ENCODE measurements around the gene RNF6.

RNF6 gene

DNA sequence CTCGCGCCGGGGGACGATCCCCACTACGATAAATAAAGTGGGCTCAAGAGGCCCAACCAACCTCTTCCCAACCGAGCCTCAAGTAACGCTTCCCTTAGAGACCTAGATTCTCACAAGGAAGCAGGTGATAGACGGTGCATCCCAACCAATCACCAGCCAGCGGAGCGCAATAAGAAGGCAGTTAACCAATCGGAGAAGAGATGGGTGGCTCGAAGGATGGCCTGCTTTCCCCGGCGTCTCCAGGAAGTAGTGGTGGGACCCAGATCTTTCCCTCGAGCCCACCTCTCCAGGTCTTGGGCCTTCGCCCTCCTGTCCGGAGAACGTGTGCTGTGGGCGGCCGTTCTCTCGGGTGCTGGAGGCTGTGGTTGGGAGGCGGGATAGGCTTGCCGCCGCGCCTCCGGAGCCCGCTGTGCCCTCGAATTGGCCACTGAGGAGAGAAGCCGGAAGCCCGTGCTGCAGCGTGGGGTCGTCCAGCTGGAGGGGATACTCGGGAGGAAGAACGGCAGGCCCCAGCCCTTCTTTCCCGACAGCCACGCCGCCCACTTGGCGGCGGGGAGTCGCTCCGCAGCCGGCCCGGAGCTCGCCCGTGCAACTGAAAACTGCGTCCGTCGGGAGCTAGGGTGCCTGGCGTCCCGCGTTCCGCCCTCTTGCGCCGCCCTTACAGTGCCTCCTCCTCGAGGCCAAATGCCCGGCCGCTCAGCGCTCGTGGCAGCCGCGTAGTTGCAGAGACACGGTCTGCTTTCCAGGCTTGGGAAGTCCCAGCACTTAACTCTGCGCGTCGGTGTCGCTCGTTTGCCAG is at the start of gene RNF6:
TSS of gene RNF6 (minus strand) at position 594 of the 799 bp plus-strand sequence. CDS start 2,665 bp downstream, outside the sequence.
- peaks cover 5% of the 10 kb centered on the region; the same call in 1 of the 2 replicates for H3K36me3 ChIP-seq (ENCODE audit: control insufficient read depth, insufficient read depth, low read length)
- WGBS (ENCODE audit: insufficient coverage, insufficient read length) = no CpG with 5 or more reads among the region's 67 CpGs
- H3K27me3 ChIP-seq (ENCODE audit: control insufficient read depth, insufficient read depth, low read length) = no peaks in the 10 kb centered on the region
- peak within 1 kb of the TSS; percentile 79 for H3K4me3 ChIP-seq (ENCODE audit: low read length)
- no peak within 1 kb of the TSS for H3K27ac ChIP-seq (ENCODE audit: low read length)
- peak; percentile 94 for DNase-seq (ENCODE audit: low read depth, low spot score)
- H3K9me3 ChIP-seq (ENCODE audit: control insufficient read depth, insufficient read depth, low read length) = no peaks in the 10 kb centered on the region
- H3K4me1 ChIP-seq (ENCODE audit: control insufficient read depth, insufficient read depth, low read length) = no peaks in the 10 kb centered on the region

DNA sequence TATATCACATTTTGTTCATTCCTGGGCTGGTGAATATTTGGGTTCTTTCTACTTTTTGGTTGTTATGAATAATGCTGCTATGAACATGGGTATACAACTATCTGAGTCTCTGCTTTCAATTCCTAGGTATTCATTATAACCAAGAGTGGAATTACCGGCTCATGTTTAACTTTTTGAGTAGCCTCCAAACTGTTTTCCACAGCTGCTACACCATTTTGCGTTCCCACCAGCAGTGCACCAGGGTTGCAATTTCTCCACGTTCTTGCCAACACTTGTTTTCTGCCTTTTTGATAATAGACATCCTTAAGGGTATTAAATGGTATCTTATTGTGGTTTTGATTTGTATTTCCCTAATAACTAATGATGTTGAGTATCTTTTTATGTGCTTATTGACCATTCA is 48.6 kb upstream of the RNF6 start:
- WGBS (ENCODE audit: insufficient coverage, insufficient read length) = no CpG with 5 or more reads among the region's 3 CpGs
- DNase-seq (ENCODE audit: low read depth, low spot score) = no peak
- no peaks in the 10 kb centered on the region for H3K9me3 ChIP-seq (ENCODE audit: control insufficient read depth, insufficient read depth, low read length)
- H3K4me1 ChIP-seq (ENCODE audit: control insufficient read depth, insufficient read depth, low read length) = no peaks in the 10 kb centered on the region
- no peaks in the 10 kb centered on the region for H3K36me3 ChIP-seq (ENCODE audit: control insufficient read depth, insufficient read depth, low read length)
- H3K27ac ChIP-seq (ENCODE audit: low read length) = no peak overlapping the region
- H3K4me3 ChIP-seq (ENCODE audit: low read length) = no peak overlapping the region
- no peaks in the 10 kb centered on the region for H3K27me3 ChIP-seq (ENCODE audit: control insufficient read depth, insufficient read depth, low read length)

DNA sequence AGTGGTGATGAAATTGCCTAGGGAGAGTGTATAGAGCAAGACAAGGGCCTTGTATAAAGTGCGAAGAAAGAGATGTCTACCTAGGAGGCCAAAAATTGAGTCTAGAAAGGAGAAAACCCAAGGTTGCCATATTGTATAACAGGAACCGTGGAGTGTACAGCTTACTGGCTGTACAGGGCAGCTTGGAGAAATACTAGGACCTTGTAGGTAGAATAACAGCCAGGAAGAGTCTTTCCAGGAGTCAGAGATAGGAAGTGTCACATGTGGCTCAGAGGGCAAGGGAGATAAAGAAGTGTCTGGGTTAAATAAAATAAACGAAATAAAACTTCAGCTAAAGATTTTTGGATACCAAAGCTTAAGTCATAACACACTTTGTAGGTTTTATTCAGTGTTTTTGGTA is 44.2 kb upstream of the RNF6 start:
- Histone ChIP-seq H3K4me1 (ENCODE audit: control insufficient read depth, insufficient read depth, low read length) (no peaks in the 10 kb centered on the region), H3K27me3 (ENCODE audit: control insufficient read depth, insufficient read depth, low read length) (no peaks in the 10 kb centered on the region), H3K36me3 (ENCODE audit: control insufficient read depth, insufficient read depth, low read length) (no peaks in the 10 kb centered on the region), H3K9me3 (ENCODE audit: control insufficient read depth, insufficient read depth, low read length) (no peaks in the 10 kb centered on the region), H3K4me3 (ENCODE audit: low read length) (no peak overlapping the region), H3K27ac (ENCODE audit: low read length) (no peak overlapping the region)
- DNase-seq (ENCODE audit: low read depth, low spot score) = no peak
- WGBS (ENCODE audit: insufficient coverage, insufficient read length) = no CpG with 5 or more reads among the region's 3 CpGs

DNA sequence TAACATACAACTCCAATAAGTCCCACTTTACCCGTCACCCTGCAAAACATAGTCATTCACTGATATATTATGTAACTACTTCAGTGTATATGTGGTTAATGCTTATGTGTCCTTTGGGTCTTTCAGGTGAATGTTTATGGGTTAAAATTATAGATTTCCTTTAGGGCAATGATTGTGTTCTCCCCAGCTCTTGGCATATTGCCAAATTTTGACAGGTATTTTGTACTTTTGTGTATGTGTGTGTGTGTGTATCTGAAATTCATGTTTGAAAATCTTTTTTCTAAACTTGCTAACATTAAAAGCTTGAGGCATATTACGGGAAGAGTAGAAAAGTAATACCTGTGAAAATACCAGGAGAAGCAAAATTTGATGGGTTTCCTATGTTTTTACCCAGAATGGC is 40.0 kb upstream of the RNF6 start:
- Histone ChIP-seq H3K9me3 (ENCODE audit: control insufficient read depth, insufficient read depth, low read length) (no peaks in the 10 kb centered on the region), H3K4me1 (ENCODE audit: control insufficient read depth, insufficient read depth, low read length) (no peaks in the 10 kb centered on the region), H3K27ac (ENCODE audit: low read length) (no peak overlapping the region), H3K4me3 (ENCODE audit: low read length) (no peak overlapping the region), H3K27me3 (ENCODE audit: control insufficient read depth, insufficient read depth, low read length) (no peaks in the 10 kb centered on the region), H3K36me3 (ENCODE audit: control insufficient read depth, insufficient read depth, low read length) (no peaks in the 10 kb centered on the region)
- 100% methylated on average over 1 of the region's 2 CpGs for WGBS (ENCODE audit: insufficient coverage, insufficient read length)
- DNase-seq (ENCODE audit: low read depth, low spot score) = no peak

DNA sequence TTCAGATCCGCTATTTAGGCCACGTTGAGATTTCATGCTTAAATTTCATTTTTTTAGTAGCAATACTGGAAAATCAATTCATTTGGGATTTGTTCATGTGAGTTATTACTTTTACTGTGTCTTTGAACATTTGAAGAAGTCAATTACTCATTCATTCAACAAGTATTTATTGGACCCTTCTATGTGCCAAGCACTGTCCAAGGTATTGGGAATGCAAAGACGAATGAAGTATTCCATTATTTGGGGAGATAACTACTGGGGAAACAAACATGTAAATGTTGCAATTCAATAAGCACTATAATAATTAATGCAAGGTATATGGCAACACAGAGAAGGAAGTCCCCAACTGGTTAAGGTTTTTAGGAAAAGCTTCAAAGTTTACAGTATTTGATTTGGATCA is 37.5 kb upstream of the RNF6 start:
- no peaks in the 10 kb centered on the region for H3K36me3 ChIP-seq (ENCODE audit: control insufficient read depth, insufficient read depth, low read length)
- no peak overlapping the region for H3K27ac ChIP-seq (ENCODE audit: low read length)
- no peaks in the 10 kb centered on the region for H3K4me1 ChIP-seq (ENCODE audit: control insufficient read depth, insufficient read depth, low read length)
- no peak overlapping the region for H3K4me3 ChIP-seq (ENCODE audit: low read length)
- no peaks in the 10 kb centered on the region for H3K9me3 ChIP-seq (ENCODE audit: control insufficient read depth, insufficient read depth, low read length)
- WGBS (ENCODE audit: insufficient coverage, insufficient read length) = no CpG with 5 or more reads among the region's 3 CpGs
- H3K27me3 ChIP-seq (ENCODE audit: control insufficient read depth, insufficient read depth, low read length) = no peaks in the 10 kb centered on the region
- no peak for DNase-seq (ENCODE audit: low read depth, low spot score)

DNA sequence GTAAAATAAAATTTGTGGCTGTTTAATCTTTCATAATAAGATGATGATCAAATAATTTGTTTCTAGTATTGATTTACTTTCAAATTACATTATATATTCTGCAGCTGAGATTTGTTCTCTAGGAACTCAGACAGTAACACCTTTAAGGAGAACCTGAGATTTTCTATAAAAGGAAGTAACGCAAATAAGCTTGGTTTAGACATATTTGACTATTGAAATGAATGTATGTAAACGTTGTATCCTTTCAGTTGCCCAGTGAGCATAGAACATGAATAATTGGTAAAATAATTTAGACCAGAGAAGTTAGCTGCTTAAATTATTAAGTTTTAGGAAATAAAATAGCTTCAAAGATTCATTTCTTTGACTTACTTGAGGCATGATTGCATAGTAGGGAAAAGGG is 34.9 kb upstream of the RNF6 start:
- Histone ChIP-seq H3K27ac (ENCODE audit: low read length) (no peak overlapping the region), H3K4me1 (ENCODE audit: control insufficient read depth, insufficient read depth, low read length) (no peaks in the 10 kb centered on the region), H3K36me3 (ENCODE audit: control insufficient read depth, insufficient read depth, low read length) (no peaks in the 10 kb centered on the region), H3K27me3 (ENCODE audit: control insufficient read depth, insufficient read depth, low read length) (no peaks in the 10 kb centered on the region), H3K9me3 (ENCODE audit: control insufficient read depth, insufficient read depth, low read length) (no peaks in the 10 kb centered on the region), H3K4me3 (ENCODE audit: low read length) (no peak overlapping the region)
- no CpG with 5 or more reads among the region's 2 CpGs for WGBS (ENCODE audit: insufficient coverage, insufficient read length)
- no peak for DNase-seq (ENCODE audit: low read depth, low spot score)

DNA sequence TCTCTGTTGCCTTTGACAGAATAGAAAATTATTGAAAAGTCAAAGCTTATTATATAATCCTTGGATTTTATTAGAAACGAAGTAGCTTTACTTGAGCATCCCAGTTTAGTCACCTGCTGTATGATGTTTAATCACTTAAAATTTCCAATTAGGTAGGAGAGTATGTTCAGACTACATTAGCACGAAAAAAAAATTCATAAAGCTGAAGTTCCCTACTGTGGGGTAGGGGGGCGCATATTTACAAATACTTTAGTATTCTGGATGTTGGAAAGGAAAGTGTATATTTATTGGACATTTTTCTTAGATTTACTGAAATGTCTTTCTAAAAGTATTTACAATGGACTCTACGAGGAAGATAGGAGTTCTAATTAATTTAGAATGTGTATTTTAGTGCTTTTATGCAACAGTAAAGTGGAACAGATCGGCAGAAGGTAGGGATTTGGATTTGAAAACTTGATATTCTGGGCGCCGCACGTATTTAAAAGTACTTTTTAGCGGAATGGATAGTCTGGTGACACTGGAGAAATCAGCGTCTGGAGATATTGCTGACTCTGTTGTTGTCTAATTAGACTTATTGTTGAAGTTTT is 33.7 kb upstream of the RNF6 start:
- H3K9me3 ChIP-seq (ENCODE audit: control insufficient read depth, insufficient read depth, low read length) = no peaks in the 10 kb centered on the region
- no CpG with 5 or more reads among the region's 10 CpGs for WGBS (ENCODE audit: insufficient coverage, insufficient read length)
- no peaks in the 10 kb centered on the region for H3K27me3 ChIP-seq (ENCODE audit: control insufficient read depth, insufficient read depth, low read length)
- H3K4me1 ChIP-seq (ENCODE audit: control insufficient read depth, insufficient read depth, low read length) = no peaks in the 10 kb centered on the region
- no peak overlapping the region for H3K4me3 ChIP-seq (ENCODE audit: low read length)
- no peak for DNase-seq (ENCODE audit: low read depth, low spot score)
- H3K36me3 ChIP-seq (ENCODE audit: control insufficient read depth, insufficient read depth, low read length) = no peaks in the 10 kb centered on the region
- no peak overlapping the region for H3K27ac ChIP-seq (ENCODE audit: low read length)

DNA sequence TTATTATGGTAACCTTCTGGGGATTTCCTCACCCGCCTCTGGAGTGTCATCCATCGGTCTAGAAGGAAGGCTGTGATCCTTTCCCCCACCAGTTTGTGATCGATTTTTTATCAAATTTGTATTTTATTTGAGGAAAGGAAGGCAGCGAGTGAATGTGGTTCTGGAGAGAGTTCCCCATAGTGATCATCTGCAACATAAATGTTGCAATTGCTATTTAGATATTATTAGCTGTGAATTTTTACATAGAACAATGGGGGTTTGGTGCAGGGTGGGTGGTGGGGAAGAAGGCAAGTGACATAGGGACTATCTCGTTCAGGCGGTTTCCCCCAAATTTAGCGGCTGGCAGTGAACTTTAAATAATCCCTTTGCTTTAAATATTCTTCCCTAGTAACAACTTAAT is 33.0 kb upstream of the RNF6 start:
- H3K4me3 ChIP-seq (ENCODE audit: low read length) = peak overlapping the region; percentile 94
- H3K4me1 ChIP-seq (ENCODE audit: control insufficient read depth, insufficient read depth, low read length) = no peaks in the 10 kb centered on the region
- no peaks in the 10 kb centered on the region for H3K27me3 ChIP-seq (ENCODE audit: control insufficient read depth, insufficient read depth, low read length)
- no peak overlapping the region for H3K27ac ChIP-seq (ENCODE audit: low read length)
- WGBS (ENCODE audit: insufficient coverage, insufficient read length) = no CpG with 5 or more reads among the region's 7 CpGs
- no peaks in the 10 kb centered on the region for H3K9me3 ChIP-seq (ENCODE audit: control insufficient read depth, insufficient read depth, low read length)
- no peaks in the 10 kb centered on the region for H3K36me3 ChIP-seq (ENCODE audit: control insufficient read depth, insufficient read depth, low read length)
- no peak for DNase-seq (ENCODE audit: low read depth, low spot score)

DNA sequence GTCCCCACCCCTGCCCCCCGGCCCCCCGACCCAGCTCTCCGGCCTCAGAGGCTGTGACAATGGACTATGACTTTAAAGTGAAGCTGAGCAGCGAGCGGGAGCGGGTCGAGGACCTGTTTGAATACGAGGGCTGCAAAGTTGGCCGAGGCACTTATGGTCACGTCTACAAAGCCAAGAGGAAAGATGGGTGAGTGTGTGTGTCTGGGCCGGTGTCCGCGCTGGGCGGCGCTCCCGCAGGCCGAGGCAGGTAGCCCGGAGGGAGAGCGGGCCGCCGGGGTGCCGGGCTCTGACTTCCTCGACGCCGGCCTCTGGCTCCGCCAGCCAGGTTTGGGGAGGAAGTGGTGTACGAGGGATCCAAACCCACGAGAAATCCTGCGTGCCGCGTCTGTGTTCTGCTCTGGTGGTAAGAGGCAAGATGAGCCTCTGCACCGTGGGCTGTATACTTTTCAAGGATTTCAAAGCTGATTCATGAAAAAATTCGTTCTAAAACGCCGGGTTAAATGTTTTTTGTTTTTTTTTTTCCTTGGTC is 32.5 kb upstream of the RNF6 start:
- Histone ChIP-seq H3K27ac (ENCODE audit: low read length) (no peak overlapping the region), H3K4me3 (ENCODE audit: low read length) (peak overlapping the region; percentile 94), H3K36me3 (ENCODE audit: control insufficient read depth, insufficient read depth, low read length) (no peaks in the 10 kb centered on the region), H3K9me3 (ENCODE audit: control insufficient read depth, insufficient read depth, low read length) (no peaks in the 10 kb centered on the region), H3K4me1 (ENCODE audit: control insufficient read depth, insufficient read depth, low read length) (no peaks in the 10 kb centered on the region), H3K27me3 (ENCODE audit: control insufficient read depth, insufficient read depth, low read length) (no peaks in the 10 kb centered on the region)
- DNase-seq (ENCODE audit: low read depth, low spot score) = no peak
- WGBS (ENCODE audit: insufficient coverage, insufficient read length) = no CpG with 5 or more reads among the region's 35 CpGs

DNA sequence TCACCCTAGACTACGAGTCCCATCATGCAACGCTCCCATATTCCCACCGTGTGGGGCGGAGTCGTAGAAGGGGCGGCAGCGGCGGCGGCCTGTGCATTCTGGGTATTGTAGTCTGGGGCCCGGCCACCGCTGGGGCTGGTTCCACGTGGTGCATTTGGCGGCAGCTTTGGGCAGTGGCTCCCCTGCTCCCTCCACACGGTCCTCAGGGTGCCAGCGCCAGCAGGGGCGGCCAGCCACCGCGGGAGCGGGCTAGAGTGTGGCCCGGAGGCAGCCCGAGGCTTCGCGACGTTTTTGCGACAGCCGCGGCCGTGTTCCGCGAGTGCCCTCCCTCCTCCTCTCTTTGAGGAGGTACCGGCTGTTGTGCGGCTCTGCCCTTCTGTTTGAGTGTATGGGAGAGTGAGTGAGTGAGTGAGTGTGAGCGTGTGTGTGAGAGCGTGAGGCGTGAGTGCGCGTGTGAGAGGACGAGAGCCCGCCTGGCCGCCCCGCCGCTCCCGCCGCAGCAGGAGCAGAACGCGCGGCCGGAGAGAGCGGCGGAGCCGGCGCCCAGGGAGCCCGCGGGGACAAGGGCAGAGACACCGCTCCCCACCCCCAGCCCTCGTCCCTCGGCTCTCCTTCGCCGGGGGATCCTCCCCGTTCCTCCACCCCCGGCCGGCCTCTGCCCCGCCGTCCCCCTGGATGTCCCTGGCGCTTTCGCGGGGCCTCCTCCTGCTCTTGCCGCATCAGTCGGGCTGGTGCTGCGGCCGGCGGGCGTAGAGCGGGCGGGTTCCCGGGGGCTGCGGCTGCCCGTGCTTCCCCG is 31.9 kb upstream of the RNF6 start, which contains the start of gene CDK8:
TSS of gene CDK8 (plus strand) at position 343 of the 796 bp plus-strand sequence. CDS start 513 bp downstream, outside the sequence.
- peak; percentile 82 for DNase-seq (ENCODE audit: low read depth, low spot score)
- no CpG with 5 or more reads among the region's 79 CpGs for WGBS (ENCODE audit: insufficient coverage, insufficient read length)
- no peak within 1 kb of the TSS for H3K27ac ChIP-seq (ENCODE audit: low read length)

More for the DNA sequence above, 31.9 kb upstream of the RNF6 start, which contains the start of gene CDK8:
- Histone ChIP-seq H3K36me3 (ENCODE audit: control insufficient read depth, insufficient read depth, low read length) (no peaks in the 10 kb centered on the region), H3K4me1 (ENCODE audit: control insufficient read depth, insufficient read depth, low read length) (no peaks in the 10 kb centered on the region), H3K27me3 (ENCODE audit: control insufficient read depth, insufficient read depth, low read length) (no peaks in the 10 kb centered on the region), H3K9me3 (ENCODE audit: control insufficient read depth, insufficient read depth, low read length) (no peaks in the 10 kb centered on the region), H3K4me3 (ENCODE audit: low read length) (peak within 1 kb of the TSS; percentile 94)
